ENCODE measurements around the gene EXD3. TPM values are rescaled to one million over a fixed set of nuclear protein-coding genes. Genes with fewer than 3 reads are reported as not detected.

The EXD3 gene
- total and polyA plus RNA-seq, 2 of the 13 experiments (the other 11 are each of a cell fraction or from before 2014, with no cell fraction given): 2.7 to 4.8 TPM

DNA sequence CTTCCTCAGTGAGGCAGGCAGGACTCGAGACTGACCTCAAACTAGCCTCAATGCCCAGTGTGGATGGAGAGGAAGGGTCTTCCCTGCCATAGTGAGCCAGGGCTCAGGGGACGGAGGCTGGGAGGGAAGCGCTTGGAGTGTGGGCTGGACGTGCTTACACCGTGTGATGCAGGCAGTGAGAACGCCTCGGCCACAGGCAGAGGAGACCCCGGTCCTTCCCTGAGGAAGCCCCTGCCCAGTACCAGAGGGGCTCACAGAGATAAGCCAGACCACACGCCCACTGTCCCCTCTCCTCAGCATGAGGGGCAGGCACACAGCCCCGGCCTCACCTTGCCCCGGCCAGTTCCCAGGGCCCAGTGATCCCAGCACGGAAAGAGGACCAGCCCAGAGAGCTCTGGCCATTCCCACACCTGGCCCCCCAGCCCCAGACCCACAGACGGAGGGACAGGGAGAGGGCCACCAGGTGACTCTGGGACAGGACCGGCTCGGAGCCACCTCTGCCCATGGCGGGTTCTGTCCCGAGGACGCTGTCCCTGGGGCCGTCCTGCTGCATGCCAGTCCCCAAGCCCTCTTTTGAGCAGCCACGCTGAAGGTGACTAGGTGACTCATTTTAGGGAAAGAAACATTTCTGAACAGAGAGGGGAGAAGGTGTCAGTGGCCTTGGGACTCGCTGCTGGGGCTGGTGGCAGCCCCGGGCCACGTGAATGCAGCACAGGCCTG, 42.2 kb upstream of the EXD3 start (continued):
- TF ChIP-seq KLF12 (CRISPR knock-in tag; IDR thresholded peaks at IDR 0.05; ENCODE audit: borderline replicate concordance): no peak
- TF ChIP-seq ZBTB38 (CRISPR knock-in tag; IDR thresholded peaks at IDR 0.05): no peak; the same call in 1 of the 2 replicates
- no peak for TF ChIP-seq FOXK1 (CRISPR knock-in tag; IDR thresholded peaks at IDR 0.05; ENCODE audit: borderline replicate concordance, low read depth)
- TF ChIP-seq NAIF1 (CRISPR knock-in tag; IDR thresholded peaks at IDR 0.05; ENCODE audit: borderline replicate concordance): no peak
- TF ChIP-seq, protein P1, sequence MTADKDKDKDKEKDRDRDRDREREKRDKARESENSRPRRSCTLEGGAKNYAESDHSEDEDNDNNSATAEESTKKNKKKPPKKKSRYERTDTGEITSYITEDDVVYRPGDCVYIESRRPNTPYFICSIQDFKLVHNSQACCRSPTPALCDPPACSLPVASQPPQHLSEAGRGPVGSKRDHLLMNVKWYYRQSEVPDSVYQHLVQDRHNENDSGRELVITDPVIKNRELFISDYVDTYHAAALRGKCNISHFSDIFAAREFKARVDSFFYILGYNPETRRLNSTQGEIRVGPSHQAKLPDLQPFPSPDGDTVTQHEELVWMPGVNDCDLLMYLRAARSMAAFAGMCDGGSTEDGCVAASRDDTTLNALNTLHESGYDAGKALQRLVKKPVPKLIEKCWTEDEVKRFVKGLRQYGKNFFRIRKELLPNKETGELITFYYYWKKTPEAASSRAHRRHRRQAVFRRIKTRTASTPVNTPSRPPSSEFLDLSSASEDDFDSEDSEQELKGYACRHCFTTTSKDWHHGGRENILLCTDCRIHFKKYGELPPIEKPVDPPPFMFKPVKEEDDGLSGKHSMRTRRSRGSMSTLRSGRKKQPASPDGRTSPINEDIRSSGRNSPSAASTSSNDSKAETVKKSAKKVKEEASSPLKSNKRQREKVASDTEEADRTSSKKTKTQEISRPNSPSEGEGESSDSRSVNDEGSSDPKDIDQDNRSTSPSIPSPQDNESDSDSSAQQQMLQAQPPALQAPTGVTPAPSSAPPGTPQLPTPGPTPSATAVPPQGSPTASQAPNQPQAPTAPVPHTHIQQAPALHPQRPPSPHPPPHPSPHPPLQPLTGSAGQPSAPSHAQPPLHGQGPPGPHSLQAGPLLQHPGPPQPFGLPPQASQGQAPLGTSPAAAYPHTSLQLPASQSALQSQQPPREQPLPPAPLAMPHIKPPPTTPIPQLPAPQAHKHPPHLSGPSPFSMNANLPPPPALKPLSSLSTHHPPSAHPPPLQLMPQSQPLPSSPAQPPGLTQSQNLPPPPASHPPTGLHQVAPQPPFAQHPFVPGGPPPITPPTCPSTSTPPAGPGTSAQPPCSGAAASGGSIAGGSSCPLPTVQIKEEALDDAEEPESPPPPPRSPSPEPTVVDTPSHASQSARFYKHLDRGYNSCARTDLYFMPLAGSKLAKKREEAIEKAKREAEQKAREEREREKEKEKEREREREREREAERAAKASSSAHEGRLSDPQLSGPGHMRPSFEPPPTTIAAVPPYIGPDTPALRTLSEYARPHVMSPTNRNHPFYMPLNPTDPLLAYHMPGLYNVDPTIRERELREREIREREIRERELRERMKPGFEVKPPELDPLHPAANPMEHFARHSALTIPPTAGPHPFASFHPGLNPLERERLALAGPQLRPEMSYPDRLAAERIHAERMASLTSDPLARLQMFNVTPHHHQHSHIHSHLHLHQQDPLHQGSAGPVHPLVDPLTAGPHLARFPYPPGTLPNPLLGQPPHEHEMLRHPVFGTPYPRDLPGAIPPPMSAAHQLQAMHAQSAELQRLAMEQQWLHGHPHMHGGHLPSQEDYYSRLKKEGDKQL (CRISPR knock-in tag; IDR thresholded peaks at IDR 0.05; ENCODE audit: low read depth): no peak
- TF ChIP-seq, protein P2, sequence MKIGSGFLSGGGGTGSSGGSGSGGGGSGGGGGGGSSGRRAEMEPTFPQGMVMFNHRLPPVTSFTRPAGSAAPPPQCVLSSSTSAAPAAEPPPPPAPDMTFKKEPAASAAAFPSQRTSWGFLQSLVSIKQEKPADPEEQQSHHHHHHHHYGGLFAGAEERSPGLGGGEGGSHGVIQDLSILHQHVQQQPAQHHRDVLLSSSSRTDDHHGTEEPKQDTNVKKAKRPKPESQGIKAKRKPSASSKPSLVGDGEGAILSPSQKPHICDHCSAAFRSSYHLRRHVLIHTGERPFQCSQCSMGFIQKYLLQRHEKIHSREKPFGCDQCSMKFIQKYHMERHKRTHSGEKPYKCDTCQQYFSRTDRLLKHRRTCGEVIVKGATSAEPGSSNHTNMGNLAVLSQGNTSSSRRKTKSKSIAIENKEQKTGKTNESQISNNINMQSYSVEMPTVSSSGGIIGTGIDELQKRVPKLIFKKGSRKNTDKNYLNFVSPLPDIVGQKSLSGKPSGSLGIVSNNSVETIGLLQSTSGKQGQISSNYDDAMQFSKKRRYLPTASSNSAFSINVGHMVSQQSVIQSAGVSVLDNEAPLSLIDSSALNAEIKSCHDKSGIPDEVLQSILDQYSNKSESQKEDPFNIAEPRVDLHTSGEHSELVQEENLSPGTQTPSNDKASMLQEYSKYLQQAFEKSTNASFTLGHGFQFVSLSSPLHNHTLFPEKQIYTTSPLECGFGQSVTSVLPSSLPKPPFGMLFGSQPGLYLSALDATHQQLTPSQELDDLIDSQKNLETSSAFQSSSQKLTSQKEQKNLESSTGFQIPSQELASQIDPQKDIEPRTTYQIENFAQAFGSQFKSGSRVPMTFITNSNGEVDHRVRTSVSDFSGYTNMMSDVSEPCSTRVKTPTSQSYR (CRISPR knock-in tag; IDR thresholded peaks at IDR 0.05; ENCODE audit: borderline replicate concordance): no peak
- TF ChIP-seq SMARCC2 (IDR thresholded peaks at IDR 0.05): no peak
- TF ChIP-seq SIX4 (CRISPR knock-in tag; IDR thresholded peaks at IDR 0.05): no peak
- no peak for TF ChIP-seq SP4 (CRISPR knock-in tag; IDR thresholded peaks at IDR 0.05)
- no peak for TF ChIP-seq ZNF780A (CRISPR knock-in tag; IDR thresholded peaks at IDR 0.05)
- peak; percentile 58; the same call in 1 of the 2 replicates for TF ChIP-seq MYC (CRISPR knock-in tag; IDR thresholded peaks at IDR 0.05; ENCODE audit: borderline replicate concordance)
- TF ChIP-seq SAFB2 (CRISPR knock-in tag; IDR thresholded peaks at IDR 0.05; ENCODE audit: borderline replicate concordance, low read depth): peak; percentile 34; the same call in 1 of the 2 replicates
- TF ChIP-seq ZNF773 (CRISPR knock-in tag; IDR thresholded peaks at IDR 0.05; ENCODE audit: borderline replicate concordance): 0 out of 2 replicates have a peak, but pooled peaks have one; percentile 19
- TF ChIP-seq ZNF775 (CRISPR knock-in tag; IDR thresholded peaks at IDR 0.05; ENCODE audit: borderline replicate concordance): no peak
- TF ChIP-seq IKZF4 (CRISPR knock-in tag; IDR thresholded peaks at IDR 0.05; ENCODE audit: borderline replicate concordance, low read depth, not compliant biosample characterization): no peak
- TF ChIP-seq, protein P3, sequence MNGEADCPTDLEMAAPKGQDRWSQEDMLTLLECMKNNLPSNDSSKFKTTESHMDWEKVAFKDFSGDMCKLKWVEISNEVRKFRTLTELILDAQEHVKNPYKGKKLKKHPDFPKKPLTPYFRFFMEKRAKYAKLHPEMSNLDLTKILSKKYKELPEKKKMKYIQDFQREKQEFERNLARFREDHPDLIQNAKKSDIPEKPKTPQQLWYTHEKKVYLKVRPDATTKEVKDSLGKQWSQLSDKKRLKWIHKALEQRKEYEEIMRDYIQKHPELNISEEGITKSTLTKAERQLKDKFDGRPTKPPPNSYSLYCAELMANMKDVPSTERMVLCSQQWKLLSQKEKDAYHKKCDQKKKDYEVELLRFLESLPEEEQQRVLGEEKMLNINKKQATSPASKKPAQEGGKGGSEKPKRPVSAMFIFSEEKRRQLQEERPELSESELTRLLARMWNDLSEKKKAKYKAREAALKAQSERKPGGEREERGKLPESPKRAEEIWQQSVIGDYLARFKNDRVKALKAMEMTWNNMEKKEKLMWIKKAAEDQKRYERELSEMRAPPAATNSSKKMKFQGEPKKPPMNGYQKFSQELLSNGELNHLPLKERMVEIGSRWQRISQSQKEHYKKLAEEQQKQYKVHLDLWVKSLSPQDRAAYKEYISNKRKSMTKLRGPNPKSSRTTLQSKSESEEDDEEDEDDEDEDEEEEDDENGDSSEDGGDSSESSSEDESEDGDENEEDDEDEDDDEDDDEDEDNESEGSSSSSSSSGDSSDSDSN (CRISPR knock-in tag; IDR thresholded peaks at IDR 0.05): 0 out of 2 replicates have a peak, but pooled peaks have one; percentile 19
